Measurements from ENCODE around the gene SNX2.
"Not testable (repeated sequence)": the region's sequence is repeated elsewhere in the genome, so short reads cannot be mapped to it uniquely, and the experiment has no call there.

The SNX2 gene

GRCh38 chr5:122844910-122845228, 70.0 kb downstream of the SNX2 start:
- DNase-seq, result no peak

GRCh38 chr5:122845229-122846050, 70.6 kb downstream of the SNX2 start, which contains the start of gene SNX24:
SNX24 (plus strand) TSS chr5:122845613; CDS start chr5:122845634, 21 bp downstream.
- DNase-seq, result peak; percentile 66

- peak; percentile 44 for DNase-seq
Observed at GRCh38 chr5:122846051-122846550, 71.2 kb downstream of the SNX2 start.

- no peak for DNase-seq
Observed at GRCh38 chr5:122847687-122848081, 72.8 kb downstream of the SNX2 start.

GRCh38 chr5:122849771-122850170, 74.9 kb downstream of the SNX2 start:
- no peak for DNase-seq

- not testable (repeated sequence) for DNase-seq
Observed at GRCh38 chr5:122857538-122857937, 82.7 kb downstream of the SNX2 start.

- DNase-seq, result no peak
Observed at GRCh38 chr5:122858451-122858850, 83.6 kb downstream of the SNX2 start.

GRCh38 chr5:122863240-122863639, 88.4 kb downstream of the SNX2 start:
- no peak for DNase-seq

GRCh38 chr5:122863721-122864120, 88.8 kb downstream of the SNX2 start:
- no peak for DNase-seq

GRCh38 chr5:122864400-122864799, 89.5 kb downstream of the SNX2 start:
- DNase-seq, result no peak

- no peak for DNase-seq
Observed at GRCh38 chr5:122864842-122865241, 90.0 kb downstream of the SNX2 start.

- DNase-seq, result no peak
Observed at GRCh38 chr5:122870219-122870856, 95.5 kb downstream of the SNX2 start.

GRCh38 chr5:122871661-122872060, 96.8 kb downstream of the SNX2 start:
- no peak for DNase-seq

GRCh38 chr5:122874179-122874875, 99.4 kb downstream of the SNX2 start:
- DNase-seq, result no peak

- DNase-seq, result no peak
Observed at GRCh38 chr5:122877518-122877917, 102.6 kb downstream of the SNX2 start.

GRCh38 chr5:122879076-122879475, 104.2 kb downstream of the SNX2 start:
- no peak for DNase-seq

Measured in 8988T (cell line).